ENCODE results near the gene RGS9BP. TPM values are rescaled to one million over a fixed set of nuclear protein-coding genes. Genes with fewer than 3 reads are reported as not detected.

The RGS9BP gene
- total RNA-seq, 1 experiment from 2014 or later = 0.13 TPM

DNA sequence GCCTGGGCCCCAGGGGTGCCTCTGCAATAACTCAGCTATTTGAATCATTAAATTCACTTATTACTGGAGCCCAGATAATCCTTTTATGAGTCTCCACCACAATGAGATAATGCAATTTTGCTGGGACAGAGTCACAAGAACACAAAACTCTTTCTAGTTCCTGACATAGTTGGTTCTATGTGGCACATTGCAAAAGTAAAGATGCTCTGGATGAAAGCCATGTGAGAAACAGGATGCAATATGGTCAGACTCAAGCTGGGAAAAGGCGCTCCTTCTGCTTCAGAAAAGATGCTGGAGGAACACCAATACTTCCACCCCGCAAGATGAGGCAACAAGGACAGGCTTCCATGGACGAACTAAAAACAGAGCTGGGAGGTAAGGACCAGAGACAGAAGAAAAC lies 6.3 kb upstream of the RGS9BP start:
- Mint-ChIP-seq H3K4me3 (no peak overlapping the region), H3K36me3 (ENCODE audit: insufficient read depth in 1 of 3, low read depth in 3 of 3) (peaks cover 5 to 14% (median 7%) of the 10 kb centered on the region in 3 experiments), H3K27me3 (ENCODE audit: low read depth) (peaks cover 3% of the 10 kb centered on the region), H3K9me3 (peaks cover 0 to 1% of the 10 kb centered on the region in 2 experiments; a peak in 2 of 5 replicates), H3K4me1 (peaks cover 20% of the 10 kb centered on the region in 2 experiments), H3K27ac (peak overlapping the region in 1 of 3 experiments; percentile 41; a peak in 1 of 7 replicates)
- Histone ChIP-seq H3K18ac (ENCODE audit: insufficient read length, low read depth, low read length) (no peak overlapping the region), H4K8ac (replicated peaks; ENCODE audit: insufficient read length, low read depth, low read length) (no peak overlapping the region), H3K56ac (ENCODE audit: insufficient read length, low read depth, low read length) (no peak overlapping the region), H4K20me1 (ENCODE audit: control insufficient read depth, insufficient read depth, insufficient read length) (no peaks in the 10 kb centered on the region), H3K4me1 (ENCODE audit: insufficient read depth, low read length) (no peaks in the 10 kb centered on the region), H3K9ac (ENCODE audit: extremely low read depth, insufficient read length, low read length) (no peak overlapping the region), H2BK120ac (ENCODE audit: low read depth, low read length, poor library complexity, severe bottlenecking) (no peak overlapping the region), H3T11ph (ENCODE audit: low read length) (no peak overlapping the region), H3K23ac (ENCODE audit: insufficient read length, low read depth, low read length) (no peak overlapping the region), H4K91ac (ENCODE audit: insufficient read length, low read depth, low read length) (no peak overlapping the region), H4K5ac (ENCODE audit: insufficient read length, low read depth, low read length) (no peak overlapping the region), H3K27ac (ENCODE audit: insufficient read length, low read depth, low read length) (no peak overlapping the region), H2BK5ac (ENCODE audit: insufficient read length, low read length) (no peak overlapping the region), H2BK20ac (ENCODE audit: low read depth, low read length, poor library complexity, severe bottlenecking) (no peak overlapping the region), H3K79me2 (ENCODE audit: insufficient read depth, low read length) (peaks cover 21% of the 10 kb centered on the region; the same call in 1 of the 2 replicates), H3K4me2 (ENCODE audit: insufficient read depth, insufficient read length, low read length) (no peak overlapping the region), H3K14ac (ENCODE audit: insufficient read depth, low read length) (no peak overlapping the region), H3K79me1 (ENCODE audit: insufficient read depth, low read depth, low read length, poor library complexity, severe bottlenecking) (peaks cover 10% of the 10 kb centered on the region), H3K9me3 (ENCODE audit: control insufficient read depth, low read depth, low read length) (no peaks in the 10 kb centered on the region), H3K27me3 (ENCODE audit: insufficient read depth, low read length) (no peaks in the 10 kb centered on the region), H2AFZ (ENCODE audit: low read length) (no peak overlapping the region), H3K23me2 (ENCODE audit: insufficient read length, low read depth, low read length, poor library complexity, severe bottlenecking) (peaks cover 6% of the 10 kb centered on the region), H2AK5ac (ENCODE audit: insufficient read length, low read length) (no peak overlapping the region), H3K4ac (ENCODE audit: low read depth, low read length) (no peak overlapping the region), H2BK15ac (ENCODE audit: low read depth, low read length) (no peak overlapping the region), H2BK12ac (ENCODE audit: insufficient read length, low read depth, low read length) (no peak overlapping the region)
- DNase-seq = no peak
- WGBS (ENCODE audit: extremely low coverage, insufficient read length, low lambda C conversion rate) = no CpG with 5 or more reads among the region's 3 CpGs
- TF ChIP-seq, protein P1, sequence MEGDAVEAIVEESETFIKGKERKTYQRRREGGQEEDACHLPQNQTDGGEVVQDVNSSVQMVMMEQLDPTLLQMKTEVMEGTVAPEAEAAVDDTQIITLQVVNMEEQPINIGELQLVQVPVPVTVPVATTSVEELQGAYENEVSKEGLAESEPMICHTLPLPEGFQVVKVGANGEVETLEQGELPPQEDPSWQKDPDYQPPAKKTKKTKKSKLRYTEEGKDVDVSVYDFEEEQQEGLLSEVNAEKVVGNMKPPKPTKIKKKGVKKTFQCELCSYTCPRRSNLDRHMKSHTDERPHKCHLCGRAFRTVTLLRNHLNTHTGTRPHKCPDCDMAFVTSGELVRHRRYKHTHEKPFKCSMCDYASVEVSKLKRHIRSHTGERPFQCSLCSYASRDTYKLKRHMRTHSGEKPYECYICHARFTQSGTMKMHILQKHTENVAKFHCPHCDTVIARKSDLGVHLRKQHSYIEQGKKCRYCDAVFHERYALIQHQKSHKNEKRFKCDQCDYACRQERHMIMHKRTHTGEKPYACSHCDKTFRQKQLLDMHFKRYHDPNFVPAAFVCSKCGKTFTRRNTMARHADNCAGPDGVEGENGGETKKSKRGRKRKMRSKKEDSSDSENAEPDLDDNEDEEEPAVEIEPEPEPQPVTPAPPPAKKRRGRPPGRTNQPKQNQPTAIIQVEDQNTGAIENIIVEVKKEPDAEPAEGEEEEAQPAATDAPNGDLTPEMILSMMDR (conservative IDR thresholded peaks at IDR 0.05) = no peak

Measured in H9 (cell line).